ENCODE measurements around the gene DCBLD1.

Gene DCBLD1

DNA sequence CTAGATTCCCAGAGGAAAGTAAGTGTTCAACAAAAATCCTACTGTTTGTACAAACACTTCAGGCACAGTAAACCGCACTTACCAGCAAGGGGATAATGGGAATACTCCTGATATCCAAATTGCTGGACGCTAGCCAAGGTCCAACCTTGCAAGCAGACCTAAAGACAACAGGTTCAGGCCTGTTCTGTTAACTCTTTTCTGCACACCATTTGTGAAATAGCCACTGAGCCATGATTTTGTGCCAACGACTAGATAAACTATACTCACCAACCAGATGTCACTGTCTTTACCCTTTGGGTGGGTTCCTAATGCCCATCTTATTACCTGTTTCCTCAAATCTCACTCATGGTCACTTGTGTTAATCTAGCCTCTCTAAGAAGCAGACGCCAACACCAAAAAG lies 76.3 kb downstream of the DCBLD1 start:
- no peak for DNase-seq (ENCODE audit: low read depth)

DNA sequence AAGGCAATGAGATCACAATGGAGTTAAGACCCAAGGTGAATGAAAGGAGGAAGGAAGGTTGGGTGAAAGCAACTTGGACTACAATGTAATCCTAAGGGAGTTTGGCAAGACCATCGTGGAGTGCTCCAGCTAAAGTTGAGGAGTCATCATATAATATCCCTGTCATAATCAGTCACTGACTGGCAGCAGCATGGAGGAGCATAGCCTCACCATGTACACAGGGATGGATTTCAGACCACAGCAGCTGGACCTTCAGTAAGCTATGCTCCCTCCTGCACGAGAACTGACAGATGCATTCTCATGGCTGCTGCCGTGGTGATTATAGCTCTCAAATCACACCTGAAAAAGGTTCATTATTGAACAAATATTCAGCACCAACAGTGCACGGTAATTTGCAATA lies 76.8 kb downstream of the DCBLD1 start:
- DNase-seq (ENCODE audit: low read depth): no peak

DNA sequence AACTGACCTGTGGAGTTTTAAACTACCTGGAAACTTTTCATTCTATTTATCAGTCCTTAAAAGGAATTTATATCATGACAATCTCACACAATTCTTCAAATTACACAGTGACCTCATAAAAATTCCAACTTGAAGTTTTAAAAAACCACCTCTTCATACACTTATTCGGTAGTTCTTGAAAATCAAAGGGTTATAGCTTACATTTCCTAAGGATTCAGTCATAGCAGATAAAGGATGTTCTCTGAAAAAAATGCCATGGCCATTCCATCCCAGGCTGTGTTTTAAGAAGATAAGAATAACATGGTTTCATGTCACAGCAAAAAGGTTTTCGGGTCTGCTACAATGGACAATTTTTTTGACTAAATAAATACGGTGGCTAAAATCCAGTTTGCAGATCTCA lies 78.7 kb downstream of the DCBLD1 start:
- DNase-seq (ENCODE audit: low read depth): no peak

DNA sequence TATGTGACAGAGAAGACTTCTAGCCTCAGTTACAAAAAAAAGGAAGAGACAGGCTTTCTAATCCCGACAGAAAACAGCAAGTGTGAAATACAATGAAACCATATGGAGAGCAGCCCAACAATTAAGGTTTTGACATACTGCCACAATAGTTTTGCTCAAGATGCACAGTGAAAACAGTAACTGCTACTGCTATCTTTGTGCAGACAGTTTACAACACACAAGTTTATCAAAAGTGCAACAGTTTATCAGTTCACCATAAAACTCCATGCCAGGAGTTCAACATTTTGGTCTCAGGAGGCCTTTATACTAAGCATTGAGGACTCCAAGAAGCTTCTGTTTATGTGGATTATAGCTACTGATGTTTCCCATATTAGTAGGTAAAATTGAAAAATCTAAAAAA lies 82.2 kb downstream of the DCBLD1 start:
- no peak for DNase-seq (ENCODE audit: low read depth)

DNA sequence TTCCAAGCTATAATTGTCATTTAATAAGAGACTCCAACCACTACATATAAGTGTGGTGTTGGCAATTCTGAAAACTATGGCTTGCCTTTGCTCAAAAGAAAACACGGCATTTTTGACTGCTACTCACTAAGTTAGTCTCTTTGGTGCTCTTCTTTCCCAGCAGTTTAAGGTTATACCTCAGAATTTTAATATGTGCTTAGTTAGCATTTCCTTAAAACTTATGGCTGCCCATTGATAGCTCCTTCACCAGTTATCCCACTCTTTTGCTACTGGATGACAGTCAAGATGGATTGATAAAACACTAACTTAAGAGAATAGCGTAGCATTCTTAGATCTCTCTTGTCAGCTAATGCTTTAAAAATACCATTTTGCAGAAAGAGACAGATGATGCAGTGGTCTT lies 85.8 kb downstream of the DCBLD1 start:
- DNase-seq (ENCODE audit: low read depth): no peak

DNA sequence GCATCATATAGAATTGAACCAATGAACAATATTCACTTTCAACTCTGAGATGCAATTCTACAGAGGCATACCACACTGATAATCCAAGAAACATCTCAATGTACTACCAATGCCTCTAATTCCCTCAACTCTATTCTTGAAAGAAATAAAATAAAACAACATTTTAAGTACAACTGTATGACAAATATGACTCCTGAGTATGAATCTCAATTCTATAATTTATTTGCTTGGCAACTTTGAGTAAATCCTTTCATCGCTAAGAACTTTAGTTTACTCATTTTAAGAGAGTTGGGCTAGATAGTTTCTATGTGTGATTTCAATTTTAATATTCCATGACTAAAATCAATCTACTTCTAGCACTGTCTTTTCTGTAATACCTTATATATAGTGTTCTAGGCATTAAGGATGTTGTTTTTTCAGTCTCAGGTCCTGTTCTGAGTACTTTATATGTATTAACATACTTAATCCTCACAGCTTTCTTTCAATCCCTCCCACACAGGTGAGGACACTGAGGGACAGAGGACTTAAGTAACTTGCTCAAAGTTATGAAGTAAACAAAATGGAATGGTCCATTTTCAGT lies 86.4 kb downstream of the DCBLD1 start:
- no peak for DNase-seq (ENCODE audit: low read depth)

DNA sequence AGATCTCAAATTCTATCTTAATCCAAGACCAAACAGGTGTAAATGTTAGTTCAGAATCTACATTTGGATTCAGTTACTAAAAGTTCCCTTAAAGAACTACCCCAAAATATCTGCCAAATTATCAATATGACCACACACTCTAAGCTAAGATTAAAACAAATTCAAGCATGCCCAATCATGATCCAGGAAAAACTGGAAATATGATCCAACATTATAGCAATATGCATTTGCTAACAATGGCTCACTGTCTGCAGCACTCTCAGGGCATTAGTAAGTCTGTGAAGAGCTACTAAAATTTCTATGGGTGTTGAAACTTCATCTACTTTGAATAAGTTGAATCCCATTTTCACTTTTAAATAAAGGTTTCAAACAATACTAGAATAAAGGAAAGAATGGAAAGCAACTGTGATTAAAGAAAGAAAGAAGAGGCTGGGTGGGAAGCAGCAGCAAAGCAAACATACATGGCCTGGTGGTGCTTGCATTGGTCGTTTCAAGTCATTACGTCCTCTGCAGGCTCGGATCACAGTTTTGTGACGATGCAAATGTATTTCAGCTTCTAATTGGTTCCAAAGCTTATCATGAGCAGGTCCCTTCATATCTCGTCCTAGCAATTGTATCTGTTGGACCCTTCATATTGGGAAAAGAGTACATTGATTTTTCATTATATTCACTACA lies 90.7 kb downstream of the DCBLD1 start:
- no peak for DNase-seq (ENCODE audit: low read depth)

DNA sequence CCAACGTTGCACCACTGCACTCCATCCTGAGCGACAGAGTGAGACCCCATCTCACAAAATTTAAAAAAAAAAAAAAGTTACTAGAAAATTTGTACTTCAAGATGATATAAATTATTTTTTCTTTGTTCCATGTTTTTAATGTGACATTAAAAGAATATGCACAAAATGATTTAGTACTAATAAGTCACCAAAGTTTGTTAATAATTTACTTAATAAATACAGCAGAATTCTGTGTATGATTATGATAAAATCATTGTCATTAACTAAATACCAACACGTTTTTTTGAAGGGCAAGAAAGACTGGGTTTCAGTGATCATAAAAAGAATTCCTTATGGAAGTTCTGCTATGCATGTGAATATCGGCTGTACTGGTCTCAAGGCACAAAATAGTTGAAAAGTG lies 91.7 kb downstream of the DCBLD1 start:
- no peak for DNase-seq (ENCODE audit: low read depth)

DNA sequence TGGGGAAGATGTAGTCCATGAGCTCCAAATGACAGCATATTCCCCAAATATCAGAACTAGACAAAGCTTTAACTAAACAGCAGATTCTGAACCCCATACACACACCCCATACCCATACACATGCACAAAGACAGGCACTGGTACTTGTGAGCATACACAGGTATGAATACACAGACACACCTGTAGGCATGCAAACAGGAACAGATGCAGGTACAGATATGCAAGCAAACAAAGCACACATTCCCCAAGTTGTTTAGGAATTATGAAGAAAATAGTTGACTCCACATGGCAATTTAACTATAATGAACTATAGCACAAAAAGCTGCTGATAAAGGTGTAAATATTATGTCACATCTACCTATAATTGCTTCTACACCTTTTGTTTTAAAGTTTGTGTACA lies 103.2 kb downstream of the DCBLD1 start:
- DNase-seq (ENCODE audit: low read depth): no peak

DNA sequence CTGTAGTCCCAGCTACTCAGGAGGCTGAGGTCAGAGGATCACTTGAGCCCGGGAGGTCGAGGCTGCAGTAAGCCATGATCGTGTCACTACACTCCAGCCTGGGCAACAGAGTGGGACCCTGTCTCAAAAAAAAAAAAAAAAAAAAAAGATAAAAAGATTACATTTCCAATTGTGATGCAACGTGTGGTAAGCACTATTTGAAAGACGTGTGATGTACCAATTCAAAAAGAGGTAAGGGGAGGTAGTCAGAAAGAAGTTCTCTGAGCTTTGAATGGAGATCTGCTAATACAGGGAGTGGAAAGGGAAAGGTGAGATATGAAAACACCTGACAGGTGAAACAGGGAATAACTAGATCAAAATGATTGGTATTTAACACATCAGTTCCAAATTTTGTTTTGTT lies 108.0 kb downstream of the DCBLD1 start:
- DNase-seq (ENCODE audit: low read depth): no peak

DNA sequence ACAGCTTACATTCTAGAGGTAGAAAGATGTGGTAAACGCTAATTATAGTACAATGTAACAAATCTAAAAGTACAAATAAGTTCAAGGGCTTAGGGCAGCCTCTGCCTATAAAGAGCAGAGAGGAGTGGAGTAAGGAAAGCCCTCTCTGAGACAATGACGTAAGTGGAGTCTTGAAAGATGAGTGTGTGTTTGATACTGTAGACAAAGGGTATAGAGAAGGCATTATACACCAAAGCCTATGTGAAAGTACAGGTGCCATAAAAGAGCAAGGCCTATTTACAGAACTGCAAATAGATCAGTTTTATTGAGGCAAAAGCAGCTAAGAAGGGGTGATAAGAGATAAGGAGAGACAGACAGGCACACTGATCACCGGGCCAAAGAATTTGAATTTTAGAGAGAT lies 108.9 kb downstream of the DCBLD1 start:
- DNase-seq (ENCODE audit: low read depth): no peak

DNA sequence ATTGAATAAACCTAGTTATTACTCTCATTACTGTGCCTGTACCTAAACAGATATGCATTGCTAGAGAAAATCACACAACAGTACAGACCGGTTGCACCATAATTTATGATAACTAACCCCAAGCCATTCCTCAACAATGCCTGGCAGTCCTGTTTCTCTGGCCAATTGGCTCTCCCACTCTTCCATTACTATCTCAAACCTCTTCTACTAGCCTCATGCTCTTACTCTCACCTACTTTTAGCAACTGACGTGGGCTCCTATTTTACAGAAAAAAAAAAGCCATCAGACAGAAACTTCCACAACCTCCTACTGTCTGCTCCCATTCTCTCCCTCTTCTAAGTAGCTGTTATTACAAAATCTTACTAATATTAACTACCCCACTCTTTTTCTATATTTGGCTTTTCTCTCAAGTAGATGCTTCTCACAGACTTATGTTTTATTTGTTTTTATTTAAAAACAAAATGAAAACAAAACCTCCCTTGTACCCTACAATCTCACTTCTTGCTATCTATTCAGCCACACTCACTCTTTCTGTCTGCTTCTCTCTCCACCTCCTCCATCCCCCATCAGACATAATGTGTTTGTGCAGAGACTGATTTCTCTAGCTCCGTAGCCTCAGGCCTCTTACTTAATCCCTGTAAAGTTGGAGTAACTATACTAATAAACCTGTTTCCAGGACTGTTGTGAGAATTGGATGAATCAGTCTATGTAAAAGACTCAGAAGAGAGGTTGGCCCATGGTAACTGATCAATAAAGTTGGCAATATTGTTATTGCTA lies 110.7 kb downstream of the DCBLD1 start:
- no peak for DNase-seq (ENCODE audit: low read depth)

DNA sequence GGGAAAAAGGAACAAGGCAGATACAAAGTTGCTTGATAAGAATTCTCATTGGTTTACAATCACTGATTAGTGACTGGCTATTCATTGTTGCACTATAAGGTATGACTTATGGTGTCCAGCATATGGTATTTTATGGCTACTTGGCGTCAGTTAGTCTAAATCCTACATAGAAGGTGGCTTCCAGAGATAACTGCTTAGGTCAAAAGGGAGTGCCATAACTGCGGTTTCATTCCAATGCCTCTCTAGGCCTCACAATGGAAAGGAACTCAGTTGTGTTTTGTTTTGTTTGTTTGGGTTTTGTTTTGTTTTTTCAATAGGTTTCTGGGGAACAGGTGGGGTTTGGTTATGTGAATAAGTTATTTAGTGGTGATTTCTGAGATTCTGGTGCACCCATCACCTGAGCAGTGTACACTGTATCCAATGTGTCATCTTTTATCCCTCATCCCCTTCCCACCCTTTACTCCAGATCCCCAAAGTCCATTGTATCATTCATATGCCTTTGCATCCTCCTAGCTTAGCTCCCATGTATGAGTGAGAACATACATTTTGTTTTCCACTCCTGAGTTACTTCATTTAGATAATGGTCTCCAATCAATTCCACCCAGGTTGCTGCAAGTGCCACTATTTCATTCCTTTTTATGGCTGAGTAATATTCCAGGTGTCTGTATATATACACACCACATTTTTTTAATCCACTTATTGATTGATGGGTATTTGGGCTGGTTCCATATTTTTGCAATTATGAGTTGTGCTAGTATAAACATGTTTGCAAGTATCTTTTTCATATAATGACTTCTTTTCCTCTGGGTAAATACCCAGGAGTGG lies 112.8 kb downstream of the DCBLD1 start:
- no peak for DNase-seq (ENCODE audit: low read depth)

DNA sequence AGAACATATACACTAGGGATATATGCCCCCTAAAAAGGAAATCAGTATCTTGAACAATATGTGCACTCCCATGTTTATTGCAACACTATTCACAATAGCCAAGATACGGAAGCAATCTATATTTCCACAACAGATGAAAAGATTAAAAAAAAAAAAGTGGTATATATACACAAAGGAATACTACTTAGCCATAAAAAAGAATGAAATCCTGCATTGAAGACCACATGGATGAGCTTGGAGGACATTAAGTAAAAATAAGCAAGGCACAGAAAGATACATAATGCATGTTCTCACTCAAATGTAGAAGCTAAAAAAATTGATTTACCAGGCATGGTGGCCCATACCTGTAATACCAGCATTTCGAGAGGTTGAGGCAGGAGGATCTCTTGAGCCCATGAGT lies 115.3 kb downstream of the DCBLD1 start:
- no peak for DNase-seq (ENCODE audit: low read depth)
